Subcutaneous preadipocyte (primary cell): Measurements from ENCODE around the gene RBPJ. TPM values are rescaled to one million over a fixed set of nuclear protein-coding genes. Genes with fewer than 3 reads are reported as not detected.

Source experiments
- total RNA-seq: library from RNA; depleted of rRNA; stranded (reverse); fragments of >200 nt; gene quantifications from 2 replicates; pipeline ENCODE4 v1.2.3, GENCODE V29; 2012

The RBPJ gene
- total RNA-seq, result 121 and 156 TPM in 2 replicates

DNA sequence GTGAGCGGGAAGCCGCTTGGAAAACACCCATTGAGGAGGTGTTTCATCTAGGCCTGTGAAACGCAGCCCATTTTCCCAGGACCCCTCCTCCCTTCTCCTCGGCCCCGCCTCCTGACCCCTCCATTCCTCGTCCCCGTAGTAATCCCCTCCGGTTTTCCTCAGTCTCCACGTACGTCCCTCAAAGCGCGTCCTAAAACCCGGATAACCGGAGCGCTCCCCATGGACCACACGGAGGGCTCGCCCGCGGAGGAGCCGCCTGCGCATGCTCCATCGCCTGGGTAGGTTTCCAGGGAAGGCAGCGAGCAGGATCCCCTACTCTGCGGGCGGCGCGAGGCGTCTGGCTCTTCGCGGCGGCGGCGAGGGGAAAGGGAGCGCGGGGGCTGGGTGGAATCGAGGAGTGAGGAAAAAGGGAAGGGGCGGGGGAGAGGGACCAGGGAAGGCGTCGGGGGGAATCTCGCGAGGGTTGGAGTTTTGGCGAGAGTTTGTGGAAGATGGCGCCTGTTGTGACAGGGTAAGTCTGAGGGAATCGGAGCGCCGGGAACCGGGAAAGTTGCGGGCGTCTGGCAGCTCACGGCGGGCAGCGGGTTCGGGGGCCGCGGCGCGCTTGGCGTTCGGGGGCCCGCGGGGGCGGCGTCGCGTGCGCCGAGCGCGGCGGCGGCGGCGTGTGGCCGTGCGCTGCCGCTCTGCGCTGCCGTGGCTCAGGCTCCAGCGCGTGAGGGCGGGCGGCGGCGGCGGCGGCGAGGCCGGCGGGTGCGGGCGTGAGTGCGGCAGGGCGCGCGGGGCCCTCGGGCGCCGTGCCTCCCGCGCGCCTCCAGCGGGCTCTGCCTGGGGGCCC is at the start of gene RBPJ:
TSS of gene RBPJ (plus strand) at position 477 of the 835 bp plus-strand sequence. CDS start at position 492, 15 bp downstream.

Other genes starting within 250 kb of the RBPJ start
- gene CCKAR, start 169.5 kb downstream of the RBPJ start, total RNA-seq, result not detected in 2 replicates